DMS114 treated with DMSO at 0.1 percent for 48 hours (cell line): ENCODE measurements around the gene PLEKHA7.
"Not testable (repeated sequence)": the region's sequence is repeated elsewhere in the genome, so short reads cannot be mapped to it uniquely, and the experiment has no call there.

Experiments
- DNase-seq: peaks from one replicate; lab custom pipeline; 2025; ENCODE audit not compliant: unreplicated experiment; lab: John Stamatoyannopoulos, UW

PLEKHA7 gene

GRCh38 chr11:16942911-16943310, 71.3 kb downstream of the PLEKHA7 start:
- DNase-seq = no peak

DNA sequence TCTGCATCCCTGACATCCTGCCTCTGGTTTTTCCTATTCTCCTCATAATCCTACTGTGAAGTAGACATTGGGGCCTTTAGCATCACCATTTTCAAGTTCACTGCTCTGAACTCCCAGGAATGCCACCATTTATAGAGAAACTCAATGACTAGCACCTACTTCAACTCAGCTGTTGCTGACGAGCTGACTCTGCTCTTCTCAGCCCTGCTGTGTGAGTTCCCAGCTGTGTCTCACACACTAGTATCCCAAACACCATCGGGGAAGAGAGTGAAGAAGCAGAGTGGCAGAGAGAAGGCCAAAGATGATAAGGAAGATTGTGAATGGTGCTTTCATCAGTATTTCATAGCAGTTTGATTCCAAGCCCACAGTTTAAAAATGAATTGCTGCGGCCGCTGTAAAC, 71.9 kb downstream of the PLEKHA7 start:
- DNase-seq = no peak

DNA sequence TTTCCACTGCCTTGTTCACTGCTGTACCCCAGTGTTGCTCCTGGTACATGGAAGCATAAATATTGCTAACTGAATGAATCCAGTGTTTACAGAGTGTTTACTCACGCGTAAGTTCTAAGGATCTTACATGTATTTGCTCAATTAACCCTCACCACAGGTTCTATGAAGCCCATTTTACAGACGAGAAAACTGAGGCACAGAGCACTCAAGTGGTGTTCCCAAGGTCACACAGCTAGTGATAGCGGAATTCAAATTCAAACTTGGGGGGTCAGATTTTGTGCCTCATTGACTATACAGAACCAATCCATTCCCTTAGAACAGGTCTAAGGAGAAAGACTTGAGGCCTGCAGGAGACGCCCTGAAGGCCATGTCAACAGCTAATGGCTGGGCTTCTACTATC, 72.3 kb downstream of the PLEKHA7 start:
- DNase-seq = no peak

- DNase-seq = no peak
These were observed 76.2 kb downstream of the PLEKHA7 start for GRCh38 chr11:16938061-16938460.

DNA sequence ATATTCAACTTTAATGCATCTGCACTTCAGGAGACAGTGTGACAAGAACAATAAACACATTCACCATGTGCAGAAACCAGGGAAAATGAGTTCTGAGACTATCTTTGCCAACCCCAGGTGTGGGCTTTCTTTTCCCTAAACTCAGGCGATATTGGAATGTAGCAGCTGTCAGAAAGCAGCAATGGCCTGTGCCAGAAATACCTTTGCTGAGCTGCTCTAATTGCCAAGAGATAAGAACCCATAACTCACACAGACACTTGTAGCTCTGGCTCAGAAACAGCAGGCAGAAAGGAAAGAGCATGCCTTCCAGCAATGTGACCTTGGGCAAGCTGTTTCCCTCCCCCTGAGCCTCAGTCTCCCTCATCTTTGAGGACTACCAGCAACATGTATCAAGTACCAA, 77.6 kb downstream of the PLEKHA7 start:
- DNase-seq = no peak

DNA sequence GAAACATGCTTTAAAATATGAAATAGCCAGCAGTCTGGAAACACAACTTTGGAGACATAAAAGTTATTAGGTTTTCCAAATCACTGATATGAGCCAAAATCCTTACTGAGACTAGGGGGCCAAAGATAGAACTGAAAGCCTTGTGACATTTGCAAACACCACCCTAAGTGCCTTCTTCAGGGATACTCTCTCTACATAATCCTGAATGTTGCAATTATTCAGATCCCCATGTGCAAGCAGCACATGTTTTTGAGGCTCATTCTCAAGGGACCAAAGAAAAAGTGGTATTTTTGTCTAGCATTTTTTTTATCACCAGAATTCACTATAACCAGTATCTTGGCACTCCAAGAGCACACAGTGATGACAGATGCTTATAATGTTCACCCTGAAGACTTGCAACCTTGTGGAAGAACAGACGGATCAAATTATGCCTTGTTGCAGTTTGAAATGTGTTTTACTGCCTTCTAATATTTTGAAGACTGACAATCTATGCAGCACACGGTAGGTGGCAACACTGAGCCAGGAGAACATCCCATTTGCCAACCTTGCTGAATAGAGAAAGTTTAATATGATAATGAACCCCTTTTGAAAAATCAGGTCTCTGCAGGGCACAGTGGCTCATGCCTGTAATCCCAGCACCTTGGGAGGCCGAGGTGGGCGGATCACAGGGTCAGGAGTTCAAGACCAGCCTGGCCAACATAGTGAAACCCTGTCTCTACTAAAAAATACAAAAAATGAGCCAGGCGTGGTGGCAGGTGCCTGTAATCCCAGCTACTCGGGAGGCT, 78.5 kb downstream of the PLEKHA7 start:
- DNase-seq = peak; percentile 20

DNA sequence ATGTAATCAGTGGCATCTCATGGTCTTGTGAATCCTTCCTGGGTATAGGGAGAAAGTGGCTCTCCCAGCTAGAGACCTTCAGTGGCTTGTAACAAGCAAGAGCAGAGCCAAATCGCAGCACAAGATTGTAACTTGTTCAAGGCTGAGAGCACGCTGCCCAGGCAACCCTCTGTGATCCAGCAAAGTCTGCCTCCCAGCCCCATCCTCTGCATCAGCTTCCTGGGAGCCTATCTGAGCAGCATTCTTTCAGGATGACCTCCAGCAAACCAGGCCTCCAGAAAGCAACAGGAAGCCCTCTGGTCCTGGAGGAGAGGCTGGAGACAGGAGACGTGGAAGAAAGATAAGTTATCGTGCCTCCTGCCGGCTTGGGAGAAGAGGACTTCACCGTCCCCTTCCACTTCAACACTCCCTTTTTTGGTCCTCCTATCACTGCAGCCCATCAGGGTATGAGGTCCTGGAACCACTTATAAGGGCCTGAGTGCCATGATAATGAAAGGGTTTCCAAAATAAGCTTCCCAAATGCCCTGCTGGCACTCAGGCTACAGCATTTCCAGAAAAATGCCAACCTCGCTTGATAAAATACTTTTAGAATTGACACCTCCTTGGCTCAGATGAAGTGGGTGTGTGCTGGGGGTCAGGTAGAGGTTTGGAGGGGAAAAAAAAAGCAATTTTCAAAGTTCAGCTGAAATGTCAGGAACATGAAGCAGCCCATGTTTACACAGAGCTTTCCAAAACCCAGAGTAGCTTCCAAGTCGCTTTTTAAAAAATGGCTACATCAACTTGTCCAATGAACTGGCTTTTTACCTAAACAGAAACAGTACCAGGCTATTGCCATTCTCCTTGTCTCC, 80.2 kb downstream of the PLEKHA7 start:
- DNase-seq = no peak

- DNase-seq = no peak
These were observed 80.9 kb downstream of the PLEKHA7 start for GRCh38 chr11:16933291-16933690.

DNA sequence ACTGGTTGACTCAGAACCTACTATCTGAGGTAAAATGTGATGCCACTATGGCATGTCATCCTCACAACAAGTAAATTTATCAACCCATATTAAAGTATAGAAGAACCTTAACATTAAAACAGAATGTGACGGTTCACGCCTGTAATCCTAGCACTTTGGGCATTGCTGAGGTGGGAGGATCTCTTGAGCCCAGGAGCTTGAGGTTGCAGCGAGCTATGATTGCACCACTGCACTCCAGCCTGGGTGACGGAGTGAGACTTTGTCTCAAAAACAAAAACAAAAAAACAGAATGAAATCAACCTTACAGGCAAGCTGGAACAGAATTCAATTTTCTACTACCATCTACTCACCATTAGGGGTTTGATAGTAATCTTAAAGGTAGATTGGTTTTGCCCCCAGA, 86.2 kb downstream of the PLEKHA7 start:
- no peak for DNase-seq

DNA sequence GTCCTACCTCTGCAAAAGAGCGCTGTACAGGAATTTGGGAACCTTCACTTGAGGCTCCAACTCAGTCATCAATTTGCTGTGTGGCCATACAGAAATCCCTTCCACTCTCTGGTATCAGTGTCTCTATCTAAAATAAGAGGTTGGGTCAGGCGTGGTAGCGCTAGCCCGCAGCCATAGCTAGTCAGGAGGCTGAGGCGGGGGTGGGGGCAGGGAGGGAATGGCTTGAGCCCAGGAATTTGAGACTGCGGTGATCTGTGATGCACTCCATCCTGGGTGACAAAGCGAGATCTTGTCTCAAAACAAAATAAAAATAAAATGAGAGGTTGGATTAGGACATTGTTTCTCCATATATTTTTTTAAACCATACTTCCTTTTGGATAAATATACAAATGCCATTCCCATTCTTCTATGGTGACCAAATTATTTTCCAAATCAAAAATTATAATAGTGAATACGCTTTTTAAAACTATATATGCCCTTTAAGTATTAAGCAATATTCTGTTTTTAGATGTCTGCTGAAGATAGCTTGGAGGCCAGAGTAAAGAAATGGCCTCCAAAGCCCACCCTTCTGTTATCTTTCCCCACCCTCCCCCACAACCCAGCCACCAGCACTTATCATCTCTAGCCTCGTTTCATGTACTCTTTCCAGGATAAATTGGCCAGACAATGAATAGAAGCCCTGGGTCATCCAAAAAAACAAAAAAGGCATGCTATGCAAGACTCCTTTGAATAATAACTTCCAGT, 87.2 kb downstream of the PLEKHA7 start:
- no peak for DNase-seq

DNA sequence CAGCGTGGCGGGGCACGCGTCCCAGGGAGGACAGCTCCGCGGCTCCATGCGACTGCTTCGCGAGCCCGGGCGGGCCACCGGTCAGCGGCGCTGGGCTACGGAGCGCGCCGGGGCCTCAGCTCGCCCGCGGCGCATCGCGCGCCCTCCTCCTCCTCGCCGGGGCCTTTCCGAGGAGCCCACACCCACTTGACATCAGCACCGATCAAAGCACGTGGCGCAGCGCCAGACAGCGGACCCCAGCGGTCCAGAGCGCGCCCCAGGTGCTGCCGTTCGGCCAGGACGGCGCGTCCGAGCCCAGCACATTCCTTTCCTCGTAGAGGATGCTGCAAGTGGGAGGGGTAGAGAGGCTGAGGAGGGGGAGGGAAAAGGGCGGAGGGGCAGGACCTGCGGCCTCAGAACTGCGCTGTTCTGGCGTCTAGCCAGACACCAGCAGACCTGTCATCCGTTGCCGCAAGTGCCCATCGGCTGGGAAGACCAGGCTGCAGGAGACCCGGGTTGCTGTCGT, 88.6 kb downstream of the PLEKHA7 start:
- no peak for DNase-seq

DNA sequence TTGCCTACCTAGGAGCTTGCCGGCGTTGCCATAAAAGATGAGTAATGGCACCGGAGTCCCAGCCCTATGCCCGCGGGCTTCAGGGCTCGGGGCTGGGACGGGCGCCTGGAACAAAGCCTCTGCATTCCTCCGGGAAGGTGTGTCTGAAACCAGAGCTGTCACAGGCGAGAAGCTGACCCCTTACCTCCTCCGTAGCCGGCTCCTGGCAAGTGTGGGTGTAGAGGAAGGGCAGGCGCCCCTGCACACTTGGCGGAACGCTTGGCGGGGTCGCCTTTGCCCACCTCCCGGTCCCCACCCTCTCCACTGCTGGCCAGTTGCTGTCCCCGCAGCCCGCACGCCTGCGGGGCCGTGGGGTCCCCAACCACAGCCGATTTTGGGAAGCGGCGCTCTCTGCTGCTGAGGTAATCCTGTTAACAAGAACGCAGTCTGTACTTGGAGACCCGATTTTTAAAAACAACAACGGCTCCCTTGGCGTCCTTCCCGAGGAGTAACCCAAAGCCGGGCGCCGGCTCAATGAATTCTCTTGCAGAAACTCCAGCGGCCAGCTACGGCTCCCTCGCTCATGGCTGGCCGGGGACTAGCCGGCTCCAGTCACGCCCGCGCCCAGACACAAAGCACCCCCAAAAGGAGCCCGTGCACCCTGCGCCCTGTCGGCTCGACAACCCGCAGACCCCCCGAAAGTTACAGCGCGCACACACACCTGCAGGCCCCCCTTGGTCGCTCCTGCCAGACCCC, 89.2 kb downstream of the PLEKHA7 start:
- no peak for DNase-seq

DNA sequence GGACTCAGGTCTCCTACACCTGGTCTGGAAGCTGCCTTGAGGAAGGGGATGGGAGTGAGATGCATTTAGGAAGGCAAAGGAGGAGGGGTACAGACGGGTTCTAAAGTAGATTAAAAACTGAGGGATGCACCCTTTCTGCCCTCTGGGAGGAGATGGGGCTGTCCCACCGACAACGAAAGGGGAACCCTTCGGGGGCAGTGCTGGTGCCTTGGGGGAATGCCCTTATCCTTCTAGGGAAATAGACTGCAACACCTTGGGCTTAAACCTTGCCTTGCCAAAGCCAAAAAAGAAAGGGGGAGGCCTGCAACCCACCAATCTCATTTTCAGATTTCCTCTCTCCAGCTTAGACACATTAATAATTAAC, 89.8 kb downstream of the PLEKHA7 start:
- DNase-seq = no peak

- DNase-seq = no peak
These were observed 90.2 kb downstream of the PLEKHA7 start for GRCh38 chr11:16923987-16924386.

GRCh38 chr11:16921668-16922067, 92.5 kb downstream of the PLEKHA7 start:
- DNase-seq = no peak

- DNase-seq = no peak
These were observed 93.2 kb downstream of the PLEKHA7 start for GRCh38 chr11:16921019-16921418.

DNA sequence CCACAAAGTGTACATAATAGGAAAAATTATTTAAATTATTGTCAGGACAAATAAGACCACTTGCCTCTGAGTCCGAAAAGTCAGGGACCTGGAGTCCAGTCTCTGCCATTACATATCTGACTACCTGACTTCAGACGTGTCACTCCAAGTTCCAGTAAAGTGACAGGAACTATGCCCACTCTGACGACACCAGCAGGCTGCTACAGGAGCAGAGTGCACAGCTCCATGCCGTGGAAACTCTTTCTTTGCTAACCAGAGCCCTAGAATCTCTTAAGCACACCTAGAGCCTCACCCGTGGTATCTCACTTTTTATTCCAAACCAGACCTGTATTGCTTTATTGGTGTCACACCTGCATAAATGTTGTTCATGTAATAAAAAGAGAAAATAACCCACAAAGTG, 93.7 kb downstream of the PLEKHA7 start:
- no peak for DNase-seq

- DNase-seq = not testable (repeated sequence)
These were observed 95.6 kb downstream of the PLEKHA7 start for GRCh38 chr11:16918543-16919182.

- DNase-seq = no peak
These were observed 96.3 kb downstream of the PLEKHA7 start for GRCh38 chr11:16917941-16918340.

GRCh38 chr11:16912692-16913111, 101.5 kb downstream of the PLEKHA7 start:
- no peak for DNase-seq
